Left ventricle myocardium inferior (tissue), 1 donor: Measurements from ENCODE around the gene MUSTN1. TPM values are rescaled to one million over a fixed set of nuclear protein-coding genes. Genes with fewer than 3 reads are reported as not detected.

Experiments used
- DNase-seq: peaks from one replicate; pipeline ENCODE4 v3.0.0-alpha.2; 2020
- H3K27ac ChIP-seq: fragments of 200-600 bp; replicated peaks from 2 replicates; pipeline ENCODE4 v1.8.0; 2021
- H3K27me3 ChIP-seq: fragments of 200-600 bp; 2 replicates; pipeline ENCODE4 v1.8.0; 2021; ENCODE audit warnings: low read depth
- H3K36me3 ChIP-seq: fragments of 200-600 bp; 2 replicates; pipeline ENCODE4 v1.8.0; 2021
- H3K4me1 ChIP-seq: fragments of 200-600 bp; 2 replicates; pipeline ENCODE4 v1.8.0; 2021
- H3K4me3 ChIP-seq: fragments of 200-600 bp; 2 replicates; pipeline ENCODE4 v1.8.0; 2021; ENCODE audit warnings: mild to moderate bottlenecking, moderate library complexity
- H3K9me3 ChIP-seq: fragments of 200-600 bp; replicated peaks from 2 replicates; pipeline ENCODE4 v1.8.0; 2021
- intact Hi-C: fragments of 100-400 bp; cut with micrococcal nuclease; formaldehyde crosslinking; loops from one replicate; pipeline ENCODE4 v1.11.0; 2022
- total RNA-seq: library from RNA; stranded (reverse); fragmentation: NEBNext Ultra II Directional; extraction: Animal tissue kit (Norgen Biotek cat#: 25700); gene quantifications from one replicate; pipeline ENCODE4 v1.2.1, GENCODE V29; 2021
- TF ChIP-seq, protein P1 (sequence below): fragments of 200-600 bp; IDR thresholded peaks from 2 replicates; pipeline ENCODE4 v1.8.0; 2021; ENCODE audit warnings: antibody characterized with exemption, mild to moderate bottlenecking, borderline replicate concordance
- donor health status: DM: no; HTN: yes; CAD: no; lungs with severe emphysema.

MUSTN1 gene
- total RNA-seq, 1 donor from 2014 or later = 32.7 TPM

DNA sequence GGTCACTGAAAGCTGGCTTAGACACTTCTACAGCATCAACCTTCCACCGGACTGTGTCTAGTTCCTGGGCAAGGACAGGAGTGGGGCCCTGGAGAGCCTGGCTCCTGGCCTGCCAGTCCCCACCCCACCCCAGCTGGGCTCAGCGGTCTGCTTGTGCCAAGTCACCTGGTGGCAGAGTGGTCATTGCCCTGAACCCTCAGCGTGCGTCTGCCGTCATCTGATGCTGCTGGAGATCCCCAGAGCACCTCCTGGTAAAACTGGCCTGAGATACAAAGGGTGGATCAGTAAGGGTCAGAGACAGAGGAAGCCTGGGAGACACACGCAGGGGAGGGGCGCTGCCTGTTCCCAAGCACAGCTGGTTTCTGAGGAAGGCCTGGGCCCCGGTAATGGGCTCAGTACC, 21.0 kb downstream of the MUSTN1 start:
- Histone ChIP-seq H3K4me3 (no peak overlapping the region), H3K9me3 (no peaks in the 10 kb centered on the region), H3K4me1 (no peaks in the 10 kb centered on the region), H3K27ac (no peak overlapping the region), H3K27me3 (no peaks in the 10 kb centered on the region), H3K36me3 (no peaks in the 10 kb centered on the region)
- TF ChIP-seq, protein P1, sequence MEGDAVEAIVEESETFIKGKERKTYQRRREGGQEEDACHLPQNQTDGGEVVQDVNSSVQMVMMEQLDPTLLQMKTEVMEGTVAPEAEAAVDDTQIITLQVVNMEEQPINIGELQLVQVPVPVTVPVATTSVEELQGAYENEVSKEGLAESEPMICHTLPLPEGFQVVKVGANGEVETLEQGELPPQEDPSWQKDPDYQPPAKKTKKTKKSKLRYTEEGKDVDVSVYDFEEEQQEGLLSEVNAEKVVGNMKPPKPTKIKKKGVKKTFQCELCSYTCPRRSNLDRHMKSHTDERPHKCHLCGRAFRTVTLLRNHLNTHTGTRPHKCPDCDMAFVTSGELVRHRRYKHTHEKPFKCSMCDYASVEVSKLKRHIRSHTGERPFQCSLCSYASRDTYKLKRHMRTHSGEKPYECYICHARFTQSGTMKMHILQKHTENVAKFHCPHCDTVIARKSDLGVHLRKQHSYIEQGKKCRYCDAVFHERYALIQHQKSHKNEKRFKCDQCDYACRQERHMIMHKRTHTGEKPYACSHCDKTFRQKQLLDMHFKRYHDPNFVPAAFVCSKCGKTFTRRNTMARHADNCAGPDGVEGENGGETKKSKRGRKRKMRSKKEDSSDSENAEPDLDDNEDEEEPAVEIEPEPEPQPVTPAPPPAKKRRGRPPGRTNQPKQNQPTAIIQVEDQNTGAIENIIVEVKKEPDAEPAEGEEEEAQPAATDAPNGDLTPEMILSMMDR = no peak
- intact Hi-C loops = no loop called here
- no peak for DNase-seq

DNA sequence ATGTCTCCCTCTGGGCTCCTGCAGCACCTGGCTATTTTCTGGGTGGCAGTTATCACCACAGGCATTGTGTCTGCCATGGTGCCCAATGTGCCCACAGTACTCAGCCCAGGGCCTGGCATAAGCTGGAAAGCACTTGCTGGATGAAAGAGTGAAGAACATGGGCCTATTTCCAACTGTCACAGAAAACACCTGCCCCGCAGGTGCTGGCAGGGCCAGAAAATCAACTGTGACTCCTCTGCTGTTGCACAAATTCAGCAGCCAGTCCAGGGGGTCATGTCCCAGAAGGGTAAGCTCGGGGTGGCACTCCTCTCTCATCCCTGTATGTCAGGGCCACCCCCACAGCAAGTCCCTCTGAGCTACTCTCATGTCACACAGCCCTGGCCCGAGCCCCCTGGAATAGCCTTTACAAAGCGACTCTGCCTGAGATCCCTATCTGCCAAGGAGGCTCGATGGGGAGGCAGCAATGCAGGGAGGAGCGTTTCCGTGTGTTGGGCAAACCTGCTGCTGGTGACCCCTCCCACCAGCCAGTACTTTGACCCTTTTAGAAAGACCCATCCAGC, 23.3 kb downstream of the MUSTN1 start:
- Histone ChIP-seq H3K36me3 (no peaks in the 10 kb centered on the region), H3K9me3 (no peaks in the 10 kb centered on the region), H3K4me1 (no peaks in the 10 kb centered on the region), H3K27me3 (peaks cover under 1% of the 10 kb centered on the region), H3K4me3 (no peak overlapping the region), H3K27ac (no peak overlapping the region)
- TF ChIP-seq, protein P1 = no peak
- intact Hi-C loops = no loop called here
- DNase-seq = no peak

DNA sequence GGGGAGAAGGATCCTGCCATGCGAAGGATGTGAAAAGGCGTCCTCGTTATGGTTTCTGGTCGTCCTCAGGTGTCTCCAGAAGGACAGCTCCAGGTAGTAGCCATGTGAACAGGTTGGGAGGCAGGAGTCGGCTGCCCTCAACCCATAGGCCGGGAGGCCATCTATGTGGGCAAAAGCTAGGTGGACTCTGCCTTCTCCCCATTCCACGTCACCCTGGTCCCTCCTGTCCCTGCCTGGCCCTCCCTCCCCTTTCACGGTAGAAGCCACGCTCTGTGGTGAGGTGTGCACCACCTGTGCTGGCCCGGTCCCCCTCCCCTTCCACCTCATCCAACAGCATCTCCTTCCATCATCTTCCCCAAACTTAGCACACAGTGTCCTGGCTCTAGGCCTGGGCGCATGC, 23.9 kb downstream of the MUSTN1 start:
- TF ChIP-seq, protein P1 = no peak
- H3K36me3 ChIP-seq = no peaks in the 10 kb centered on the region
- no peak overlapping the region for H3K4me3 ChIP-seq
- no peaks in the 10 kb centered on the region for H3K9me3 ChIP-seq
- H3K4me1 ChIP-seq = no peaks in the 10 kb centered on the region
- H3K27ac ChIP-seq = no peak overlapping the region
- DNase-seq = no peak
- intact Hi-C loops = no loop called here
- H3K27me3 ChIP-seq = peaks cover 4% of the 10 kb centered on the region

DNA sequence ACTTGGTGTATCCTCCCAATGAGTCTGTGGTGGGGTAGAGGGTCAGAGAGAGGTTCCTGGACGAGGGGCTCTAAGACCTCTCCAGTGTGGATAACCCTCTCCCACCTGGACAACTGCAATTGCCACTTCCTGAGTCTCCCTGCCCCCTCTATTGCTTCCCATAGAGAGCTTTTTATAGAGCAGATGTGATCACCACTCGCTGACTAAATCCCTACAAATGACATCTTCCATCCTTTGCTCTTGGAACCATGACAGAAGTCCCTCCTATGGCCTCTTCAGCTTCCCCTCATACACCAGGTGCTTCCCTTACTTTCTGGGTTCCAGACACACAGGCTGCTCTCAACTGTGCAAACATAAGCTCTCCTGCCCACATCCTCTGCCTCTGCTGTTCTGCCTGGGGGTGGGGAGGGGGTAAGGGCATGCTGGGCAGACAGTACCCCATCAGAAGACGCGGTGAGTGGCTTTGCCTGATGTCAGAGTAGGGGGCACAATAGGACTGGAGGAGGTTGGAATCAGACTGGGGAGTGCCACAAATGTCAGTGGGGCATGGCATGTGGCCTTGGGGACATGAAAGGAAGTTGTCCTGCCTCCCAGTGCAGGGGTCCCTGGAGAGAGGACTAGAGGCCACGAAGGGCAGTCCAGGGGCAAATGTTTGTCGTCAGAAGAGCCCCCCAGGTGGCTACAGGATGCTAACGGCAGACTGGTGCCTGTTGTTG, 25.0 kb downstream of the MUSTN1 start:
- peaks cover 15% of the 10 kb centered on the region for H3K27me3 ChIP-seq
- DNase-seq = no peak
- no peaks in the 10 kb centered on the region for H3K4me1 ChIP-seq
- H3K4me3 ChIP-seq = no peak overlapping the region
- intact Hi-C loops = no loop called here
- H3K36me3 ChIP-seq = no peaks in the 10 kb centered on the region
- TF ChIP-seq, protein P1 = no peak
- no peaks in the 10 kb centered on the region for H3K9me3 ChIP-seq
- no peak overlapping the region for H3K27ac ChIP-seq

GRCh38 chr3:52809149-52809548, 25.7 kb downstream of the MUSTN1 start:
- no peaks in the 10 kb centered on the region for H3K36me3 ChIP-seq
- no peak for DNase-seq
- H3K27me3 ChIP-seq = peaks cover 16% of the 10 kb centered on the region
- intact Hi-C loops = no loop called here
- H3K4me1 ChIP-seq = no peaks in the 10 kb centered on the region
- H3K9me3 ChIP-seq = no peaks in the 10 kb centered on the region
- TF ChIP-seq, protein P1 = no peak
- H3K27ac ChIP-seq = no peak overlapping the region
- no peak overlapping the region for H3K4me3 ChIP-seq
